MG63 (cell line): ENCODE measurements around the gene ADAMTS7. TPM values are rescaled to one million over a fixed set of nuclear protein-coding genes. Genes with fewer than 3 reads are reported as not detected.
"Not testable (repeated sequence)": the region's sequence is repeated elsewhere in the genome, so short reads cannot be mapped to it uniquely, and the experiment has no call there.

Experiments
- DNase-seq: peaks from one replicate; pipeline ENCODE4 v3.0.0-alpha.2; 2020
- H3K27me3 ChIP-seq: fragments of 250-450 bp; sonication (Bioruptor Pico); 2 replicates; pipeline ENCODE4 v1.5.1; 2020; ENCODE audit warnings: mild to moderate bottlenecking, moderate library complexity
- H3K36me3 ChIP-seq: fragments of 250-450 bp; sonication (Bioruptor Pico); 2 replicates; pipeline ENCODE4 v1.5.1; 2020; ENCODE audit warnings: mild to moderate bottlenecking, moderate library complexity
- H3K4me3 ChIP-seq: fragments of 250-450 bp; sonication (Bioruptor Pico); 2 replicates; pipeline ENCODE4 v1.5.1; 2020; ENCODE audit warnings: mild to moderate bottlenecking, moderate library complexity
- H3K9me3 ChIP-seq: fragments of 250-450 bp; sonication (Bioruptor Pico); 2 replicates; pipeline ENCODE4 v1.5.1; 2020; ENCODE audit warnings: mild to moderate bottlenecking, moderate library complexity
- total RNA-seq: library from RNA; depleted of rRNA; stranded (reverse); fragments of >200 nt; shearing (Covaris generic); gene quantifications from 2 replicates; pipeline ENCODE4 v1.2.3, GENCODE V29; 2014; ENCODE audit warnings: low replicate concordance; rRNA removed

ADAMTS7 gene
- 3.3 and 10.7 TPM in 2 replicates for total RNA-seq

GRCh38 chr15:78811124-78811824 lies at the start of gene ADAMTS7:
ADAMTS7 (minus strand) TSS chr15:78811464; CDS start chr15:78811220, 244 bp downstream.
- Histone ChIP-seq H3K4me3 (peak within 1 kb of the TSS; percentile 67), H3K36me3 (no peaks in the 10 kb centered on the region), H3K27me3 (peaks cover 3% of the 10 kb centered on the region; the same call in 1 of the 2 replicates), H3K9me3 (peaks cover 8% of the 10 kb centered on the region)
- peak; percentile 81 for DNase-seq

- H3K4me3 ChIP-seq: peak overlapping the region; percentile 51
- peak; percentile 86 for DNase-seq
- H3K27me3 ChIP-seq: no peaks in the 10 kb centered on the region
- no peaks in the 10 kb centered on the region for H3K9me3 ChIP-seq
- H3K36me3 ChIP-seq: no peaks in the 10 kb centered on the region
Measured at GRCh38 chr15:78859971-78860719, 48.9 kb upstream of the ADAMTS7 start.

- Histone ChIP-seq H3K27me3 (no peaks in the 10 kb centered on the region), H3K9me3 (no peaks in the 10 kb centered on the region), H3K36me3 (no peaks in the 10 kb centered on the region), H3K4me3 (no peak overlapping the region)
- DNase-seq: peak; percentile 35
Measured at GRCh38 chr15:78855746-78856145, 44.5 kb upstream of the ADAMTS7 start.

GRCh38 chr15:78854833-78855372 lies 43.6 kb upstream of the ADAMTS7 start:
- Histone ChIP-seq H3K4me3 (no peak overlapping the region), H3K36me3 (no peaks in the 10 kb centered on the region), H3K27me3 (no peaks in the 10 kb centered on the region), H3K9me3 (no peaks in the 10 kb centered on the region)
- no peak for DNase-seq

- Histone ChIP-seq H3K4me3 (no peak overlapping the region), H3K9me3 (no peaks in the 10 kb centered on the region), H3K27me3 (no peaks in the 10 kb centered on the region), H3K36me3 (no peaks in the 10 kb centered on the region)
- no peak for DNase-seq
Measured at GRCh38 chr15:78853500-78853899, 42.2 kb upstream of the ADAMTS7 start.

GRCh38 chr15:78850941-78851755 lies 39.9 kb upstream of the ADAMTS7 start:
- H3K4me3 ChIP-seq: no peak overlapping the region
- H3K27me3 ChIP-seq: no peaks in the 10 kb centered on the region
- H3K36me3 ChIP-seq: no peaks in the 10 kb centered on the region
- no peaks in the 10 kb centered on the region for H3K9me3 ChIP-seq
- no peak for DNase-seq

- no peak for DNase-seq
- Histone ChIP-seq H3K9me3 (no peaks in the 10 kb centered on the region), H3K36me3 (no peaks in the 10 kb centered on the region)
Measured at GRCh38 chr15:78850352-78850751, 39.1 kb upstream of the ADAMTS7 start.

GRCh38 chr15:78847387-78847906 lies 36.2 kb upstream of the ADAMTS7 start:
- not testable (repeated sequence) for H3K27me3 ChIP-seq, DNase-seq, H3K4me3 ChIP-seq, H3K36me3 ChIP-seq, H3K9me3 ChIP-seq

More at GRCh38 chr15:78850352-78850751, 39.1 kb upstream of the ADAMTS7 start:
- Histone ChIP-seq H3K27me3 (no peaks in the 10 kb centered on the region), H3K4me3 (no peak overlapping the region)

GRCh38 chr15:78846906-78847305 lies 35.6 kb upstream of the ADAMTS7 start:
- not testable (repeated sequence) for H3K36me3 ChIP-seq, H3K4me3 ChIP-seq, DNase-seq, H3K9me3 ChIP-seq, H3K27me3 ChIP-seq

GRCh38 chr15:78842519-78842918 lies 31.3 kb upstream of the ADAMTS7 start:
- Histone ChIP-seq H3K36me3 (no peaks in the 10 kb centered on the region), H3K4me3 (no peak overlapping the region), H3K27me3 (no peaks in the 10 kb centered on the region), H3K9me3 (no peaks in the 10 kb centered on the region)
- no peak for DNase-seq

- H3K27me3 ChIP-seq: no peaks in the 10 kb centered on the region
- DNase-seq: no peak
- H3K36me3 ChIP-seq: no peaks in the 10 kb centered on the region
- no peak overlapping the region for H3K4me3 ChIP-seq
- H3K9me3 ChIP-seq: no peaks in the 10 kb centered on the region
Measured at GRCh38 chr15:78841891-78842290, 30.6 kb upstream of the ADAMTS7 start.

- no peak for DNase-seq
- Histone ChIP-seq H3K36me3 (no peaks in the 10 kb centered on the region), H3K27me3 (no peaks in the 10 kb centered on the region), H3K9me3 (no peaks in the 10 kb centered on the region), H3K4me3 (no peak overlapping the region)
Measured at GRCh38 chr15:78841376-78841706, 30.1 kb upstream of the ADAMTS7 start.

- Histone ChIP-seq H3K4me3 (no peak overlapping the region), H3K27me3 (no peaks in the 10 kb centered on the region), H3K36me3 (no peaks in the 10 kb centered on the region), H3K9me3 (no peaks in the 10 kb centered on the region)
- DNase-seq: peak; percentile 75
Measured at GRCh38 chr15:78840661-78841375, 29.6 kb upstream of the ADAMTS7 start.

- not testable (repeated sequence) for DNase-seq, H3K9me3 ChIP-seq, H3K4me3 ChIP-seq, H3K27me3 ChIP-seq, H3K36me3 ChIP-seq
Measured at GRCh38 chr15:78839151-78839550, 27.9 kb upstream of the ADAMTS7 start.

- Histone ChIP-seq H3K36me3 (no peaks in the 10 kb centered on the region), H3K4me3 (no peak overlapping the region), H3K27me3 (no peaks in the 10 kb centered on the region), H3K9me3 (no peaks in the 10 kb centered on the region)
- DNase-seq: peak; percentile 58
Measured at GRCh38 chr15:78838489-78838888, 27.2 kb upstream of the ADAMTS7 start.

GRCh38 chr15:78837543-78837942 lies 26.3 kb upstream of the ADAMTS7 start:
- Histone ChIP-seq H3K9me3 (no peaks in the 10 kb centered on the region), H3K4me3 (no peak overlapping the region), H3K27me3 (no peaks in the 10 kb centered on the region), H3K36me3 (no peaks in the 10 kb centered on the region)
- DNase-seq: no peak
